Activated T-cell treated with anti-CD3 and anti-CD28 coated beads for 1 hour (primary cell): ENCODE measurements around the gene EEFSEC.

Source experiments
- DNase-seq: peaks from one replicate; pipeline ENCODE4 v3.0.0-alpha.2; 2020; ENCODE audit warnings: low read depth

Gene EEFSEC

DNA sequence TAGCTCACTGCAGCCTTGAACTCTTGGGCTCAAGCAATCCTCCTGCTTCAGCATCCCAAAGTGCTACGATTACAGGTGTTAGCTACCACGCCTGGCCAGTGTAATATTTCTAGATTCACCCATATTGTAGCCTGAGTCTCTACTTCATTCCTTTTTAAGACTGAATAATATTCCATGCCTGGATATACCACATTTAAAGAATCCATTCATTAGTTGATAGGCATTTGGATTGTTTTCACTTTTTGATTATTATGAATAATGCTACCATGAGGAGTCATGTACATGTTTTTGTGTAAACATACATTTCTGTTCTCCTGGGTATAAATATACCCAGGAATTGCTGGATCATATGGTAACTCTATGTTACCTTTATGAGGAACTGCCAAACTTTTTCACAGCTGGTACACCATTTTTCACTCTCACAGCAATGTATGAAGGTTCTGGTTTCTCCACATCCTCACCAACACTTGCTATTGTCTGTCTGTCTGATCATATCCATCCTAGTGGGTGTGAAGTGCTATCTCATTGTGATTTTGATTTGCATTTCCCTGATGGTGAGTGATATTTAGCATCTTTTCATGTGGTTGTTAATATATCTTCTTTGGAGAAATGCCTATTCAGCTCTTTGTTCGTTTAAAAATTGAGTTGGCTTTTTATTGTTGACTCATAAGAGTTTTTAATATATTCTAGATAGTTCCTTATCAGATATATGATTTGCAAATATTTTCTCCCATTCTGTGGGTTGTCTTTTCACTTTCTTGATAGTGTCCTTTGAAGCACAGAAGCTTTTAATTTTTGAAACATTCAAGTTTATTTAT, 32.6 kb downstream of the EEFSEC start:
- DNase-seq = no peak

DNA sequence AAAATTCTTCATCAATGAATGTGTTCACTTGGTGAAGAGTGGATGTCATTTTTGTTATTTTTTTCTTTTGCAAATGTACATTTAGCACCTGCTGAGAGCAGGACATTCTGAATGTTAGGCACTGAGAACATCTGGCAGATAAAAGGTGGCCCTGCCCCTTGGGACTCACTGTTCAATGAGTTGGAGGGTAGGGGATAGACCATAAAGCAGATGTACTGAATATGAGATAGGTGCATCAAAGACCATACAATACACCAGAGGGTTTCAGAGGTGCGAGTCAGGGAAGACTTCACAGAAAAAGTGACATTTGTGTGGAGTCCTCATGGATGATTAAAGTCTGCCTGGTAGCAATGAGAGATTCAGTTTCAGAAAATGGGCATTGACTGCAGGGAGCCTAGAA, 34.2 kb downstream of the EEFSEC start:
- no peak for DNase-seq

DNA sequence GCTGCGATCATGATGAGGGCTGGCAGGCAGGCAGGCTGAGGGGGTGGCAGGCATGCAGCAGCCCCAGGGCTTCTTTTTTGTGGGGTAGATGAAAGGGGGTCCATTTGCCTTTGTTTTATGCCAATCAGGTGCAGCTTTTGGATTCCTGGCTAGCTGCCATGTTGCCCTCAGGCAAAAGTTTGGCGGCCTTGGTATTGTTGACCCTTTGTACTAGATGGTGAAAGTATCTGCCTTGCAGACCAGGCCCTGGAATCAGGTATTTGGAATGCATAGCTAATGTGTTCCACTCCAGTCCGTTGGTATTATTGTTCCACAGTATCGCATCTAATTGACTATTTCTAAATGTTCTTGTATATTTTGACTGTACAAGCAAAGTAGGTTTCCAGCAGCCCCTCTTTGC, 35.0 kb downstream of the EEFSEC start:
- no peak for DNase-seq

DNA sequence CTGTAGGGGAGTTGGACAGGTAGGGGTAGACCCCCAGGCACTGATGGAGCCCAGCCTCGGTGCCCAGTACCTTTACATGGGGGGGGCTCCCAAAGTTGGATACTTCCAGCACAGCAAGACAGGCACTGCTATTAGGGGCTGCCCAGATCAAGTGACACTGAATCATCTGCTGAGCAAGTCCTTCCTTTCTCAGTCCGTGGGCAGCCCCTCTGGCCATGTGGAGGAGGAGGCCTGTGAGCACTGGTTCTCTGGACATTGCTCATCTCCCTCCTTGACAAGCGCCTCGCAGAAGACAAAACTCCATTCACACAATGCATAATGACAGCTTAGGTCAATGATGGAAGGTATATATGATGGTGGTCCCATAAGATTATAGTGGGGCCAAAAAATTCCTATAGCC, 35.7 kb downstream of the EEFSEC start:
- no peak for DNase-seq

DNA sequence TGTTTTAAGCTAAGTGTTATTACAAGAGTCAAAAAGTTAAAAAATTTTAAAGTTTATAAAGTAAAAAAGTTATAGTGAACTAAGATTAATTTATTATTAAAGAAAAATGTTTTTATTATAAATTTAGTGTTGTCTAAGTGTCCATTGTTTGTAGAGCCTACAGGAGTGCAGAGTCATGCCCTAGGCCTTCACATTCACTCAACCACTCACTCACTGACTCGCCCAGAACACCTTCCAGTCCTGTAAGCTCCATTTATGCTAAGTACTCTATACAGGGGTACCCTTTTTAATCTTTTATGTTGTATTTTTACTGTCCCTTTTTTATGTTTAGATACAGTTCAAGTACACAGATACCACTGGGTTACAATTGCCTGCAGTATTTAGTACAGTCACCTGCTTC, 37.2 kb downstream of the EEFSEC start:
- no peak for DNase-seq

DNA sequence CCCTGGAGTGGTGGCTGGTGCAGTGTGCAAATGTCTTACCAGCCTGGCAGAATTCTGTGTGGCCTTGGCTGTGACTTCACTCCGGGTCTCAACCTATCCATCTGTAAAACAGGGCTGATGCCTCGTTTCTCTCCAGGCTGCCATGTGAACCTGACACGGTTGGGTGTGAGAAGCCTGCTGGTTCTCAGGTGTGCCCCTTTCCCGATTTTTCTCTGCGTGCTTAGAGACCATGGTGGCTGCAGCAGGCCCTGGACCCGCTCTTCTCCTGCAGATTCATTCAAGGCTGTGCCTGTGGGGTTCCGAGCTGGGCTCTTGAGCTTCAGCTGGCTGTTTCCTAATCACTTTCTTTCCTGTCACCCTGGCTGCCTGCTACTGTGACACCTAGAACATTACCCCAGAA, 38.9 kb downstream of the EEFSEC start:
- DNase-seq = no peak

DNA sequence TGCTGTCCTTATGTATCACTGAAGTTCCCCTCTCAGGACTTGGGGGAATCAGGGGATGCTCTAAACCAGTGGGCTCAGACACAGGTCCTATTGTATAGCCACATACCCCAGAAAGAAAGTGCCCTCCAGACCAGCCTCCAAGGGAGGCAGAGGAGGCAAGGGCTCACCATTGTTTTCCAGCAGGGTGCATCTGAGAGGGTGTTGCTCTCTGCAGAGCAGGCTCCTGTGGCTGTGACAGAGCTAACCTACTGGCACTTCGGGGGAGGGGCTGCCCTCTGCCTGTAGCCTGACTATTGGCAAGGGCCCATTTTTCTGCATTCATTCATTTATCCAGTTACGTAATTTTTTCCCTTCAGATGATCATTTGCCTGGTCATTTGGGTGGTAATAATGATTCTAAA, 39.9 kb downstream of the EEFSEC start:
- DNase-seq = no peak

DNA sequence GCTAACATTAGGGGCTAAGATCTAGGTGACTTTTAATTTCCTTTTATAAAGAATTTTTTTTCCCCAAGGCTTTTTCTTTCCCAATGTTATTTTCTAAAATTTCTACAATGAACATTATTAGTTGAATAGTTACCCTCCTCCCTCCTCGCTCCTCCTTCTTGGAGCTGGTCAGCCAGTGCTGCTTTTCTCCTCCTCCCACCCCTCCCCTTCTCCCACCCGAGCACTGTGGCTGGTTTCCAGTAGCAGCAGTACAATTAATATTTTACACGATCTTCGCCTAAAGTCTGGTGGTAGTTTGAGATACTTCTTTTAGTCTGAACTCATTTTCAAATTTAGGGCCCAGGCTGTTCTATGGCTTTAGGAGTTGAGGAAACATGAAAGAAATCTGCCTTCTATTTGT, 41.6 kb downstream of the EEFSEC start:
- no peak for DNase-seq

DNA sequence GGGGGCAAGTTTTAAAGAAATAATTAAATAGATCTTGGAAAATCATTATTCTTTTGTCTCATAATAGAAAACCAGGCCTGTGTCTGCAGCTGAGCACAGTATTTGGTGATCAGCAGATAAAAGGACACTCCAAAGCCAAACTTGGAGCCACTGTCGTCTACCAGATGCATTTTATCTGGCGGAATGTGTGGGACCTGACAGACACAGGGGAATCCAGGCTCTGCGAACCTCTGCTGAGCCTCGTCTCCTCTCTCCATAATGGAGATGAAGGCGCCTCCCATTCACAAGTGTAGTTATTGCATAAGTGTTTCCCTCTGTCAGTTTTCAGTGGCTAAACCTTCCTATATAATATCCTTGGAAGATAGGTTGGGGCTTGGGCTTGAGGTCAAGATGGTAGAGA, 42.1 kb downstream of the EEFSEC start:
- DNase-seq = no peak

DNA sequence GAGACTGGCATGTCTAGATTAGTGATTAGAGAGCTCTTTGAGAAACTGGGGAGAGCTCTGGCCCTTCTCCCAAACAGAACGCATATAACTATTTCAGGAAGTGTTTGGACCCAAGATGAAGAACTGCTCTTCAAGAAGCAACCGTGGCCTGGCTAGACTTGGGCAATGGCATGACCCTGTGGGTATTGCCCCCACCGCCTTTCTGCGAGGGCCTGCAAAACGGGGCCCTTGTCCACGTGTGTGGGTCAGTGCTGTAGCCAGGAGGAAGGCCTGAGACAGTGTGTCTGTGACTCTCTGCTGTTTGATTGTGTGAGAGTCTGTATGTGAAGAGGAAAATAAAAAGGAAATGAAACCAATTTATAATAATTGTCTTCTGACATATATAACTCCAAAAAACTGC, 42.5 kb downstream of the EEFSEC start:
- DNase-seq = no peak

DNA sequence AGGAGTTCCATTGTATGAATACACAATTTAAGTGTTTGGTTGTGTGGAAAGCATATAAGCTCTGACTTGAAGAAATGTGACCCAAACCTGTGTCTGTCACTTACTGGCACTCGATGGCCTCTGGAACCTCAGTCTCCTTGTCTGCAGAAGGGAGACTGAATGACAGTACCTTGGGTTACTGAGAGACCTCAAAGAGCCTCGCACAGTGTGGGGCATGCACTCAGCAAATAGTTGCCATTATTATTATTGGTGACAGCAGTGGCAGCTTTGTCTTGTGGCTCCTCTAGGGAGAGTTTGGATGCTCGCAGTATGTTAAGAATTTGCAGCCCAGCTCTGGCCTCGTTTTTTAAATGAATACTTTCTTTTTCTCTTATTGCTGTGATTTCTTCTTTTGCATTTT, 43.4 kb downstream of the EEFSEC start:
- DNase-seq = no peak

DNA sequence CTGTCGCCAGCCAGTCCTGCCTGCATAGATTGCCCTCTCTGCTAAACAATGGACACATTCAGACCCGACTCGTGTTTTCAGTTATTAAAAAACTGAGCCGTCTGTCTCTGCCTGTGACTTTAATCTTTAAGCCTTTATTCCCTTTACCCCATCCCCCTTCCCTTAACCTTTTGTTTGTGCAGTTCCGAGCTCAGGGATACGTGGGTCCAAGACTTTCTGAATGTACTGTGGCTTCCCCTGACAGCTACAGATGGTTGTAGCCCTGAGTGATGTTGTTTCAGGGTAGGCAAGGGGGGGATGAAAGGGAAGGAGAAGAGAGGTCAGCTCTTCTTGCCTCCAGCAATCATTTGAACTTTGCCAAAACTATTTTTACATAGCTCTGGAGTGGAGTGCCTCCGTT, 44.6 kb downstream of the EEFSEC start:
- DNase-seq = no peak

DNA sequence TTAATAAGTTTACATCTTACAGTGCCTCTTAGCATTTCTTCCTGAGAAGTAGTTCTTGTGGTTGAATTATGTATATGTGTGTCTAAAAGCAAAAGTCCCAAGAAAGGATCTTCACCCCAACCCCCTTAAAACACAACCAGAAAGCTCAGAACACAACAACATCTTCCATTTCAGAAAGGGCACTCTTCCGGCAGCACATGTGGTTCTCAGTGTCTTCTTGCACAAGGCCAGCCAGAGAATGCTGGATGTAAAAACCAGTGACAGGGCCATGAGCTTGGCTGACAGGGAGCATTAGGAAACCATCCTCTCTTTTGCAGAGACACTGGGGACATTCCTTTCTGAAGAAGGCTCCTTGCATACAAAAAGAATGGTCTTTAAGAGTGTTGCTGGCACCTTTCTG, 45.0 kb downstream of the EEFSEC start:
- no peak for DNase-seq

DNA sequence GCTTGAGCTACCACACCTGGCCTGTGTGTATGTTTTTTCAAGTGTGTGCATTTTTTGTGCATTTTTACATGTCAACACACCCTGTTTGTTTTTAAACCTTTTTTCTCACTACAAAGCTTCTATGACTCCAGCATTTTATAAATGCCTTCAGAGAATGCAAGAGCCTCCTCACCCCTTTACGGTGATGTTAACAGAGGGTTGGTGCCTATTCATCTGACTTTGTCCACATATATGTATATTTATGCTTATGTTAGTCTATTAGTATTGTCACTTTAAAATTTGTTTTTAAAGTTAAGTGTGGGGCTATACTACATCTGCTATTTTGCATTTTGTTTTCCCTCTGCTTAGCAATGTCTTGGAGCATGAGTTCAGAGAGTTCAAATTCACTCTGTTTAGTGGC, 45.8 kb downstream of the EEFSEC start:
- DNase-seq = no peak

DNA sequence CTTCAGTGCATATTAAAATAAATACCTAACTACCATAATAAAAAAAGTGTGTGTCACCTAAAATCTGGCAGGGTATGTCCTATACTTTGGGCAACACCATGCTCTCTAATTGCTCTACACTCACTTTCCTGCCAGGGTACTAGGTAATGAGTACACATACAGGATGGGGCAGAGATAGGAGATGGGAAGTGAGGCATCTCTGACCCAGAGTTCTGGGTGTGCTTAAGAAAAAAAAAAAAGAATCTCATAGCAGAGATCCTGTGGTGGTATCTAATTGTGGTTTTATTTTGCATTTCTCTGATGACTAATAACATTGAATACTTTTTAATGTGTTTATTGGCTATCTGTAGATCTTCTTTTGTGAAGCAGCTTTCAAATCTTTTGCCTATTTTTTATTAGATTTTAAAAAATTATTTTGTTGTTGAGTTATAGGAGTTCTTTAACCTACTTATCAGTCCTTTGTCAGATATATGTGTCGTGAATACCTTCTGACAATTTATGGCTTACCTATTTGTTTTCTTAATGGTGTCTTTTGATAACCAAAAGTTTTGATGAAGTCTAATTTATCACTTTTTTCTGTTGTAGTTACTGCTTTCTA, 48.0 kb downstream of the EEFSEC start:
- no peak for DNase-seq

DNA sequence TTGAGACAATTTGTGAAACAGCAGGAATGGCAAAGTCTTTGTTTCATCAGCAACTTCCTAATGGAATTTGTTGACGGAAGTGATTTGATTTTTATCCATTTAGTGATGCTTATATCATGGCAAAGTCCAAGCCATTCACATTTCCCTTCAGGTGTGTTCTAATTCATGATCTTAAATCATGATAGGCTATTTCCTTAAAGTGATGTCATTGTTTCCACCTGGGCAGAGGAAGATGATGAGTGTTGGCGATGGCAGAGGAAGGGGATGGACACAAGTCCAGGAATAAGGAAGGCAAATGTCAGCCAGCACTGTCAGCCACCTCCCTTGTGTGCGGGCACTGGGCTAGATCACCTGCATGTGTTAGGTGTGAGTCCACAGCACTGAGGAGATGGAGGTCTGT, 49.9 kb downstream of the EEFSEC start:
- DNase-seq = no peak

DNA sequence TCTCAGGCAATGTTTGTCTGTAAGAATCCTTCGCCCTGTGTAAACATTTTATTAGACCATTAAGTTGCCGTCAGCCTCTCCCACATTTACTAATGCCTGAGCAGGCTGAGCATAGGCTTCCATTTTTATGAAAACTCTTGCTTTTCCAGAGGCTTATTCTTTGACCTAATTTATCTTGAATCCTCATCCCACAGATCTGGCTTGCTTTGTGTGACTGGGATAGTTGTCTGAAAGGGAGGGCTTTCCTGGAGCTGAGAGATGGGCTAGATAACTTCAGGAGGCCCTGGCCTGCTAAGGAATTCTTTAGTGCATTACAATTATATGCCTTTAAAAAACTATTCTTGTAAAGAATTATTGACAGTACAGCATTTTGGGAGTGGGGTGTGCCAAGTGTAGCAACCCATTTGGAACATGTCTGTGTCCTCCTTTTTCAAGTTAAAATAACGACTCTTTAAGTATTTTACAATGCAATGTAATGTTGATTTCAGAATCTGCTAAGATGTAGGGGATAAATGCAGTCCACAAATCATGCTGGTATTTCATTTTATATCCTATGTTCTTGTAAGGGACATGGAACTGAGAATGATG, 52.4 kb downstream of the EEFSEC start:
- no peak for DNase-seq

DNA sequence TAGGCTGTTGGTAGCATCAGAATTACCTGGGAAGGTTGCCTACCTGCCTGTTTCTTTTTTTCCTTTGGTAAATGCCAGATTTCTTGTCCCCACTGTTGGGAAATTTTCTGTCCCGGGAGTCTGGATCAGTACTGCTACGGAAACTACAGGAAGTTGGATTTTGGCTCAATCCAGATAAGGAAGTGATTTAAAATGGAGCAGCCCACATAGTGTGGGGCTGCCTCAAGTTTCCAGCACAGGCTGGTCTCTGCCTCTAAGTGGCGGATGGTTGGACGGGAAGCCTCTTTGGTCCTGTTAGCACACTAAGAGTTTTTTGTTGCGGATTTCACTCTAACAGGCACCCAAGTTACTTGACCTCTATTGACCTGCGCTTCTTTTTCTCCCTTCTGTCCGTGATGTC, 54.7 kb downstream of the EEFSEC start:
- no peak for DNase-seq

DNA sequence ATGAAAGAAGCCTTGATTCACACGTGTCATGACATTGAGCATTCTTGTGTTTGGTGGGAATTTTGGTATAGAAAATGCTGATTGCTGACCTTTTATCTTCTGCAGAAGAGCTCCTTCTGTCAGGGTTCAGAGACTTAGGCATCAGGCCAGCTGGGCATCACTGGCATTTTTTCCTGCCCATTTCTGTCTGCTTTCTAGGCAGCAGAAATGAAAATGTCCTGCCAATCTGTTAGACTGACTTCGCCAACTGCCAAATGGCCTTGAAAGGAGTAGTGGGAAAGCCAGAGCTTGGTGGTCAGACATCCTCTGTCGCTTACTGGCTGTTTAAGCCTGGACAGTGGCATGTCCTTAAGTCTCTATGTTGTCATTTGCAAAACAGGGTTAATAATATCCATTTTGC, 57.4 kb downstream of the EEFSEC start:
- no peak for DNase-seq

DNA sequence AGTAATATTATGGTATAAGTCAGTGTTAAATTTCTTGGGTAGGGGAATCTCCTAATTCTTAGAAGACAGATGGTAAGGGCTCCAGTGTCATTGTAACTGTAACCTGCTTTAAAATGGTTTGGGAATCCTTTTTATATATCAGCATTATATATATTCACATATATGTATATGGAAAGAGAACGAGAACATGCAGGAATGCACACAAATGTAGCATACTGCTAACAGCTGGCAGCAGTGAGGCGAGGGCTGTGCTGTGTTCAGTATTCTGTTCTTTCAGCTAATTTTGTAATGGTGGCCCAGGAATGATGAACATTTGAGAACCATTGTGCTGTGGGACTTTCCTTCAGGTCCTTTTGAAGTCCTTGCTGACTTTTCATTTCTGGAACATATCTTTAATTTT, 60.8 kb downstream of the EEFSEC start:
- DNase-seq = no peak

DNA sequence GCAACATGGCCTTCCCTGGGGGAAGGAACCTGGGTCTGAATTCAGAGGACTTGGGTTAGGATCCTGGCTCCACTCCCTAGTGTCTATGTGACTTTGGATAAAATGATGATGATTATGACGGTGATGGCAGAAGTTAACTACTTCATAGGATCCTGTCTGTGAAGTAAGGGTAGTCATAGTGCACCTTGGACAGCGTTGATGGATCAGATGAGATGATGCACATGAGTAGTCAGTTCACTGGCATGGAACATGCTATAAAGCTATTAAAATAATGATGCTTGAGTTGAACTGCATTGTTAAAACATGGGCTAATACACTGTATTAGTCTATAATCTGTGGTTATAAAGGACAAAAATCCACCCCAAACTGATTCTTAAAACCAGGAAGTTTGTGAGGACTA, 62.0 kb downstream of the EEFSEC start:
- no peak for DNase-seq

DNA sequence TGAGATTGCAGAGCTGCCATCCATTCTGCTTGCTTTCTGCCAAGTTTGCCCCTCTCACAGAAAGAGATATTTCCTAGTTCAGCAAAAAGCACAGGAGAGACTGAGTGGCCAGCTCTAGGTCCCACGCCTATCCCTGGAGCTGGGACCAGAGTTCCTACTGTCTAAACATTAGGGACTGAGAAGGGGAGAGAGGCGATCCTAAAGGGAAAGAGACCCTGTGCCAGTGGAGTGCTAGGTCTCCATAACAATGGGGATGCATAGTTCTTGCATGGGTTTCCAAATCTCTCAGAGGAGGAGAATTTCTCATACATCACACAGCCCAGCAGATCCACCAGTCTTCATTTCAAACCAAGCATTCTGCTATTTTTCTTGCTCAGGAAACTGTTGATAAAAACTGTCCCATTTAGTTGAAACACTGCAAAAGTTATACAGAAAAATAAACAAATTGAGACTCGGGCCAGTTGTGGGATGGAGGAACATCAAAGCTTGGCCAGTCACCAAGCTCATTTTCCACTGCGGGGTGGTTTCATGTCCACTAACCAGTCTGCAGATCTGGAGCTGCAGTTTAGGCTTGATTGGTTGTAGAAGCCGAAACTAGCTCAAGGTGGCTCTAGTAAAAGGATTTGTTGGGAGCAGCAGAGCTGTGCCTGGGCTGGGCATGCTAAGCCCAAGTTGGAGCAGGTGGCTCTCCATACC, 62.7 kb downstream of the EEFSEC start:
- no peak for DNase-seq
